ENCODE data around the gene SUPT6H.

DNA sequence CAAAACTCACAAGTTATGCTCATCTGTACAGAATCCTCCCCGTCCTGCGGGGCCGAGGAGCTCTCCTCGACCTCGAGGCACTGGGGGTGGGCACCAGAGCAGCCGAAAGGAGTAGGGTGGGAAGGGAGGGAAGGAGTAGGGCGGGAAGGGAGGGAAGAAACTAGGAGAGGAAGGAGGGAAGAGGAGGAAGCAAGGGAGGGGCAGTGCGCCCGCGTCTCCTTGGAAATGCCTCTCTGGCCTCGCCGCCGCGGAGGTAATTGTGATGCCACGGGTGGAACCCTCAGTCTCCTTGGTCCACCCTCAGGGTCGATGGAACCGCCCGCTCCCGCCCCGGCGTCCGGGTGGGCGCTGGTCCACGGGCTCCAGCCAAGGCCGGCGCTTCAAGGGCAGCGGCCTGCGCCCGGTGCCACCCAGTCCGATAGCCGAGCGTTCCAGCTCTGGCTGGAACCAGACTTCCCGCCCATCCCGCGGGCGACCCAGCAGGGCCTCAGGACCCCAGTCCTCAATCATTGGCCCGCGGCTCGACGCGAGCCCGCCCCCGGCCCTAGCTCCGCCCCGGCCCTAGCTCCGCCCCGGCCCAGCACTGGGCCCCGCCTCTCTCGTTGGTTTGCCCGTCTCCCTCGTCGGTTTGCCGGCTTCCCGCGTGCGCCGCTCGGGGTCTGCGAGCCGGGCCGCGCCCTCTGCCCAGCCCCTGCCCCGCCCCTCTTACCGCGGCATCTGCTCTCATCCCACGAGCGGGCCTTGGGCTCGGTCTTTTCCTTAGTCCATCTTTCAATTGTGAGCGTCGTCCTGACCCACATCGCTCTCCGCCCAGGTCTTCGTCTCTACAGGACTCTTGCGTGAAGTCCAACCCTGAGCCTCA is 49.1 kb downstream of the SUPT6H start:
- TF ChIP-seq, protein P1, sequence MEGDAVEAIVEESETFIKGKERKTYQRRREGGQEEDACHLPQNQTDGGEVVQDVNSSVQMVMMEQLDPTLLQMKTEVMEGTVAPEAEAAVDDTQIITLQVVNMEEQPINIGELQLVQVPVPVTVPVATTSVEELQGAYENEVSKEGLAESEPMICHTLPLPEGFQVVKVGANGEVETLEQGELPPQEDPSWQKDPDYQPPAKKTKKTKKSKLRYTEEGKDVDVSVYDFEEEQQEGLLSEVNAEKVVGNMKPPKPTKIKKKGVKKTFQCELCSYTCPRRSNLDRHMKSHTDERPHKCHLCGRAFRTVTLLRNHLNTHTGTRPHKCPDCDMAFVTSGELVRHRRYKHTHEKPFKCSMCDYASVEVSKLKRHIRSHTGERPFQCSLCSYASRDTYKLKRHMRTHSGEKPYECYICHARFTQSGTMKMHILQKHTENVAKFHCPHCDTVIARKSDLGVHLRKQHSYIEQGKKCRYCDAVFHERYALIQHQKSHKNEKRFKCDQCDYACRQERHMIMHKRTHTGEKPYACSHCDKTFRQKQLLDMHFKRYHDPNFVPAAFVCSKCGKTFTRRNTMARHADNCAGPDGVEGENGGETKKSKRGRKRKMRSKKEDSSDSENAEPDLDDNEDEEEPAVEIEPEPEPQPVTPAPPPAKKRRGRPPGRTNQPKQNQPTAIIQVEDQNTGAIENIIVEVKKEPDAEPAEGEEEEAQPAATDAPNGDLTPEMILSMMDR (IDR thresholded peaks at IDR 0.05; ENCODE audit: low read length), result no peak
- no peak for TF ChIP-seq EZH2 (IDR thresholded peaks at IDR 0.05; ENCODE audit: borderline replicate concordance, low read length)

Data from OCI-LY1 (cell line).